NCI-H1105 (cell line): ENCODE data around the gene ITGA5.

ENCODE experiments used
- DNase-seq: peaks from one replicate; lab custom pipeline; 2025; lab: John Stamatoyannopoulos, UW

The ITGA5 gene

GRCh38 chr12:54352022-54352531, 67.0 kb downstream of the ITGA5 start:
- peak; percentile 61 for DNase-seq

GRCh38 chr12:54351341-54351740, 67.7 kb downstream of the ITGA5 start:
- DNase-seq: no peak

GRCh38 chr12:54350743-54351142, 68.3 kb downstream of the ITGA5 start:
- no peak for DNase-seq

- no peak for DNase-seq
Observed at GRCh38 chr12:54349679-54350078, 69.4 kb downstream of the ITGA5 start.

- no peak for DNase-seq
Observed at GRCh38 chr12:54349036-54349435, 70.0 kb downstream of the ITGA5 start.
